ENCODE measurements around the gene PSMC6. TPM values are rescaled to one million over a fixed set of nuclear protein-coding genes. Genes with fewer than 3 reads are reported as not detected.

Gene PSMC6
- total RNA-seq: 10 to 100 TPM; 77.3 to 92.4 TPM

DNA sequence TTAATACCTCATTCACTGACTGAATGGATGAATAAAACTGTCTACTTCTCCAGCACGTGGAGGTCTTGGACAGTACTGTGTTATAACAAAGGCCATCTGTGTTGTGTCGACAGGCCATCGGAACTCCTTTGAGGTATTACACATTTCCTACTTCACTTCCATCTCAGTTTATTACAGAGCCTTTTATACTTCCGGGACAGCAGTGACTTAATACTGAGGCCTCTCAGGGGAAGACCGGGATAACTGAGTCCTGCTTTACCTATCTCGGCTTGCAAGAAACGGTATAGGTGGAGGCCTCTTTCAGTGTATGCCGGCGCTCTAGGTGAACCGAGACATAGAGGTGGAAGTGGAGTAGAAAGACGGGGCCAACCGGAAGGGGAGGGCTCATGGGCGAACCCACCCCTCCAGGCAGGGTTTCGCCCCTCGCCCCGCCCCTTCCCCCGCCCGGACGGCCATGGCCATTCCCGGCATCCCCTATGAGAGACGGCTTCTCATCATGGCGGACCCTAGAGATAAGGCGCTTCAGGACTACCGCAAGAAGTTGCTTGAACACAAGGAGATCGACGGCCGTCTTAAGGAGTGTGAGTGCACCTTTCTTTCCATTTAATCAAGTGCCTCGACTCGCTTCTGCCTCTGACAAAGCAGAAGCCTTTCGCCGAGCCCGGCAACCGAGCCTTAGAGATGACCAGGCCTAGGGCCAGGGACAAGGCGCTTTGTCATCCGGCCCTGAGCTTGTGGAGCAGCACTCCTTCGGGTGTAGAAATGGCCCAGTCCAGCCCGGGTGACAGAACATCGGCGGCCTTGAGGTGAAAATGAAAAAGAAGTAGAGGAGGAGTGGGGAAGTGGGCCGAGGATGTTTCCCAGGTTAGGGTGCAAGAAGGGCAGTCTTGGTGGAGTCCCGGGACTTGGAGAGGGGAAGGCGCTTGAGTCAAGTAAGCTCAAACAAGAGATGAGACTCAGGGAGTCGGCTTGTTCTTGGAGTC is at the start of gene PSMC6:
Gene PSMC6 (plus strand): TSS at position 477 of the 983 bp plus-strand sequence. CDS start 20 bp downstream, at position 497.
- Mint-ChIP-seq H3K4me1 (peaks cover 46% of the 10 kb centered on the region), H3K27me3 (no peaks in the 10 kb centered on the region), H3K4me3 (peak within 1 kb of the TSS; percentile 99), H3K36me3 (peaks cover 31% of the 10 kb centered on the region), H3K9me3 (ENCODE audit: low read depth) (no peaks in the 10 kb centered on the region), H3K27ac (peak within 1 kb of the TSS; percentile 89)
- DNase-seq (peak; percentile 97), ATAC-seq (peak; percentile 98)
- CTCF ChIA-PET: interaction anchor here (0.8 to 1.2 kb wide), 2 partner anchors 9 to 11 kb away, joined by 3 to 9 read pairs; partner anchors contain the start of gene ERO1A

DNA sequence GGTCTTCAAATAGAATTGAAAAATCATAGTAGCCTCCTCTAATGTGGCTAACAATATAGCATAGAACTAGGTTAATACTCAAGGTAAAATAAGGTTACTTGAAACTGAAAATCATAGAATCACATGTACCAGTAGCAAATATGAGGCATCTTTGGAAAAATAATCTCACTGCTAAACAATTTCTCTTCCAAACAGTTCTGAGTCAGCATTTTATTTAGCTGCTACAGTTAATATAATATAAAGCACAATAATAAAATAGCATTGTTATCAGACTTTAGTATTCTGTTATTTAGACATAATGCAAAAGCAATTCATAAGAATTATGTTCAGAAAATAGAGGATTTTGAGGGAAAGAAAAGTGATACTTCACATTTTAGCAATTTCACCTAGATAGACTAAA is 46.7 kb upstream of the PSMC6 start:
- DNase-seq: no peak
- no peaks in the 10 kb centered on the region for H3K27me3 Mint-ChIP-seq
- ATAC-seq: no peak
- no peaks in the 10 kb centered on the region for H3K9me3 Mint-ChIP-seq (ENCODE audit: low read depth)
- peaks cover 2% of the 10 kb centered on the region for H3K4me1 Mint-ChIP-seq
- peaks cover 49% of the 10 kb centered on the region for H3K36me3 Mint-ChIP-seq
- CTCF ChIA-PET: interaction anchor here (1.3 kb wide), 1 partner anchor 13 kb away, joined by 3 read pairs; no protein-coding TSS in a partner anchor
- no peak overlapping the region for H3K27ac Mint-ChIP-seq
- no peak overlapping the region for H3K4me3 Mint-ChIP-seq

DNA sequence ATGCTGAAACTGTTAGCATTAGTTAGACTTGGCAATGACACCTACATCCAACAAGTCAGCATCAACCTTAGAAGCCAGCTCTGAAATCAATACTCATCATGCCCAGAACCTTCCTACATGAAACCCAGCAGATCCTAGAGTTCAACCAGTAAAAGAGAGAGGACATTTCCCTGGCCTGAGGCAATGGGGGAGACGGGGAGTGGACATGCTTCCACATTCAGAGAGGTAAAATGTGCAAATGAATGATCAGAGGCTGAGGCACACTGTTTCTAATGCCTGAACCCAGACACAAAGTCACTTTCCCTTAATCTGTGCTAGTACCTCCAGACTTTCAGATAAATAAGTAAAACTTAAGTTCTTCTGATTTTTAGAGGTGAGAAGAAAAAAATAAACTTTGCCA is 46.2 kb upstream of the PSMC6 start:
- Mint-ChIP-seq H3K4me1 (peaks cover 2% of the 10 kb centered on the region), H3K27me3 (no peaks in the 10 kb centered on the region), H3K27ac (no peak overlapping the region), H3K9me3 (ENCODE audit: low read depth) (no peaks in the 10 kb centered on the region), H3K36me3 (peaks cover 53% of the 10 kb centered on the region), H3K4me3 (no peak overlapping the region)
- ATAC-seq (no peak), DNase-seq (no peak)
- CTCF ChIA-PET: interaction anchor here (1.3 kb wide), 1 partner anchor 12 kb away, joined by 3 read pairs; no protein-coding TSS in a partner anchor

DNA sequence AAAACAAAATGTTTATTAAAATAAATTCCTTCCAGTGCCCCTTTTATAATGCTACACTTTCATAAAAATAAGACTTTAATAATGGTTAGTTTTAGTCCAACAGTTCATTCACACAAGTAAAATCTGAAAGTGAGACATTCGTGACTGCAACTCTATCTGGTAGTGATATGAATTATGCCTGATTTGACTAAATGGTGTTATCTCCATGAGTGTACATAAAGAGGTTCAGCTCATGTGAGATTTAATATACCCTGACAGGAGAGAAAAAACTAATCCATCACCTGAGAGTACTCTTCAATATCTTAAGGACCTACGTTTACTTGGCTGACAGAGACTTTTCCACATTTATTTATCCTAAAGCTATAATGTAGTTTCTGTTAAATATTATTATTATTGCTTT is 45.7 kb upstream of the PSMC6 start:
- H3K4me1 Mint-ChIP-seq: peaks cover 2% of the 10 kb centered on the region
- no peak for DNase-seq
- no peaks in the 10 kb centered on the region for H3K9me3 Mint-ChIP-seq (ENCODE audit: low read depth)
- H3K4me3 Mint-ChIP-seq: no peak overlapping the region
- no peak for ATAC-seq
- H3K27me3 Mint-ChIP-seq: no peaks in the 10 kb centered on the region
- H3K27ac Mint-ChIP-seq: no peak overlapping the region
- peaks cover 53% of the 10 kb centered on the region for H3K36me3 Mint-ChIP-seq
- CTCF ChIA-PET: no interaction called here

DNA sequence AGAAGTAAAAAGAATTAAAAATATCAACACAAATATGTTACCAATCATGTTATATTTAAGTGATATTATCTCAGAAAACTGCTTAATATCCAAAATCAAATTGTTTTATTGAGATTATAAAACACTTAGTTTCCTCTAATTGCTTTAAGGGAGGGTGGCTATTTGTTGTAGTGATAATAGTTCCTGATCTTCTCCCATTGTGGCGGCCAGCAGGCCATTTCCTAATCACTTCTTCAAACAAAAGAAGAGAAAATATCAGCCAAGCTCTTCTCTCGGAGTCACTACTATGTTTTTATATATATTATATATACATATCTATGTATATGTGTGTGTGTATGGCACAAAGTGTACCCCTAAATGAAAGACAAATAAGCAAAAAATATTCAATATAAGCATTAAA is 43.1 kb upstream of the PSMC6 start:
- H3K9me3 Mint-ChIP-seq (ENCODE audit: low read depth): no peaks in the 10 kb centered on the region
- CTCF ChIA-PET: interaction anchor here (1.7 kb wide), 1 partner anchor 13 kb away, joined by 8 read pairs; no protein-coding TSS in a partner anchor
- H3K4me3 Mint-ChIP-seq: no peak overlapping the region
- ATAC-seq: no peak
- H3K27ac Mint-ChIP-seq: no peak overlapping the region
- no peak for DNase-seq
- no peaks in the 10 kb centered on the region for H3K27me3 Mint-ChIP-seq
- peaks cover 2% of the 10 kb centered on the region for H3K4me1 Mint-ChIP-seq
- H3K36me3 Mint-ChIP-seq: peaks cover 43% of the 10 kb centered on the region

DNA sequence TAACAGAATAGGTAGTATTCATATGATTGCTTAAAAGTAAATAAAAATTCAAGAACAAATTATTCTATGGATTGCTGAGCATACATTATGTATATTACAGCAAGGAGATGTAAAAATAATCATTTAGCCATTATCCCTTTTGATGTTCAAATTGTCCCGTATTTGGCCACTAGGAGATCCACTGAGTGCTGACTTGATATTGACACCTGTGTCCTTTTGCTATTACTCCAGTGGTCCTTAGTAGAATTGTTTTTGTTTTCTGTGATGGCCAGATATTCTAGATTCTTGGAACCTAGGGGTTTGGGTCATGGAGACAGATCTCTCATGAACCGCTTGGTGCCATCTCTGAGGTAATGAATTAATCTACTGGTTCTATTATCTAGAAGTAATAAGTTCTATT is 28.4 kb upstream of the PSMC6 start:
- no peak overlapping the region for H3K27ac Mint-ChIP-seq
- no peaks in the 10 kb centered on the region for H3K9me3 Mint-ChIP-seq (ENCODE audit: low read depth)
- DNase-seq: no peak
- H3K4me3 Mint-ChIP-seq: no peak overlapping the region
- H3K27me3 Mint-ChIP-seq: no peaks in the 10 kb centered on the region
- H3K4me1 Mint-ChIP-seq: peaks cover 3% of the 10 kb centered on the region
- ATAC-seq: peak; percentile 27
- CTCF ChIA-PET: interaction anchor here (0.7 to 1.1 kb wide), 2 partner anchors 11 to 42 kb away, joined by 3 read pairs; no protein-coding TSS in a partner anchor
- H3K36me3 Mint-ChIP-seq: peaks cover 44% of the 10 kb centered on the region

DNA sequence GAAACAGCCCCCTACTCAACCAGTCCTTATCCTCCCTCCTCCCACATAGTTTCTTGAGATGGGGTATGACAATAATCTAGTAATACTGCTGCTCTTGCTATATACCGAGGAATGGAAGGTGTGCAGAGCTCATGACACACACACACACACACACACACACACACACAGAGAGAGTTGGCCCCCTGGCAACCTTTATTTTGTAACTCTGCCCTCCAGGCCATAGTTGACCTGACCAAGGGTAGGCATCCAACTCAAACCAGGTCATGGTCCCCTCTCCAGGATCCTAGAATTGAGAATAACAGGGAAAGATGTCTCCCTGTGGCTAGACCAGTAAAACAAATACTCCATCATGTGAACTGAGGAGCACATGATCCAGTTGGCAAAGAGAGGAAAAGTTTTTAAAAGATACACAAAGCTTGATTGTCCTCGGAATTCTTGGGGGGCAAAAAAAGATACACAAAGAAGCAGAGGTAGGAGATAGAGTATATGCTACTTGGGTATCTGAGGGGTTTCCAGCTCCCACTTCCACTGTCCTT is 22.9 kb upstream of the PSMC6 start:
- no peak for ATAC-seq
- CTCF ChIA-PET: interaction anchor here (1.1 kb wide), 1 partner anchor 93 kb away, joined by 3 read pairs; no protein-coding TSS in a partner anchor
- Mint-ChIP-seq H3K9me3 (ENCODE audit: low read depth) (no peaks in the 10 kb centered on the region), H3K4me3 (no peak overlapping the region), H3K27me3 (no peaks in the 10 kb centered on the region), H3K27ac (no peak overlapping the region), H3K4me1 (peaks cover 44% of the 10 kb centered on the region), H3K36me3 (peaks cover 26% of the 10 kb centered on the region)
- no peak for DNase-seq

DNA sequence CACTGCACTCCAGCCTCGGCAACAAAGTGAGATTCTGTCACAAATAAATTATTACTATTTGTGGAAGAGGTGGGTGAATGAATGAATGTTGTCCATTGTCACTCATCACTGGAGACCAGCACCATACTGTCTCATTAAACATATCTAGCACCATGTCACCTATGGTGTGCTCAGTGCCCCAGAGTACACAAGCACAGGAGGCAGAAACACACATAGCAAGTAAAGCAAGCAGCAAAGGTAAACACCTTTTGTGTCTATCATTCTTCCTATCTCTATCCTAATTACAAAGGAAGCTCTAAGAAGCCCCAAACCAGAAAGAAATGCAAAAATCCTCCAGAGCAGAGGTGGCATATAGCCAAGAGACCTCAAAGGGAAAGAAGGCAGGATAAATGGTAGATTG is 20.8 kb upstream of the PSMC6 start:
- DNase-seq: no peak
- H3K9me3 Mint-ChIP-seq (ENCODE audit: low read depth): no peaks in the 10 kb centered on the region

DNA sequence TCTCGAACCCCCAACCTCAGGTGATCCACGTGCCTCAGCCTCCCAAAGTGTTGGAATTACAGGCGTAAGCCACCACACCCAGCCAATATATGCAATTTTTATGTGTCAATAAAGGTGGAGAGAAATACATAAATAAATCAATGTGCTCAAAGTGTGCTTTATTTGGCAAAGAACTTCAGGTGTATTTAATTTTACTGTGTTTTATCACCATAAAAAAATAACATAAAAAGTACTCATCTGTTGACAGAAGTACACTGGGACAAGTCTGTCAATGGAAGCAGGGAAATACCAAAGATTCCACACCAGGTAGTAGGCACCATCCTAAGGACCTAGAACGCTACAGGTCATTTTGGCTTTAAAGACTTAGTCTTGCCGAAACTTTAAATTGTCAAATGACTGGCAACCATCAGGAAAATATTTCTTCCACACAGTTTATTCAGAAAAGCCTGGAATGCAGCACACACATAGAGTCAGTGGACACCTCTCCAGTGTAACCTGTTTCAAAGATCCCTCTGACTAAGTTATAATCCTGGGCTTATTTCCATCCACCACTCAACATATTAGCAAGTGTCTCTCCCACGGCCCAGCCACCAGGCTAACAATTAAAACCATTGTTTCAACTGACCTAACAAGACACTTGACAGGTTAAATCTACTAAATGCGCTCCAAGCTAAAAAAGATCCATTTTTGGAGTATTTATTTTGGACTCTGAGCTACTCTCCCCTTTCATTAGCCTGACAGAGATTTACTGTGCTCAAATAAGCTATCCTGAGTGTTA is 15.8 kb upstream of the PSMC6 start:
- H3K27ac Mint-ChIP-seq: no peak overlapping the region
- no peak for DNase-seq
- no peaks in the 10 kb centered on the region for H3K9me3 Mint-ChIP-seq (ENCODE audit: low read depth)
- H3K27me3 Mint-ChIP-seq: no peaks in the 10 kb centered on the region
- H3K4me1 Mint-ChIP-seq: peaks cover 73% of the 10 kb centered on the region
- CTCF ChIA-PET: no interaction called here
- no peak for ATAC-seq
- peaks cover 56% of the 10 kb centered on the region for H3K36me3 Mint-ChIP-seq
- H3K4me3 Mint-ChIP-seq: peak overlapping the region; percentile 25

More for the DNA sequence above, 20.8 kb upstream of the PSMC6 start:
- H3K36me3 Mint-ChIP-seq: peaks cover 33% of the 10 kb centered on the region
- H3K4me1 Mint-ChIP-seq: peaks cover 58% of the 10 kb centered on the region
- H3K27ac Mint-ChIP-seq: no peak overlapping the region
- no peak overlapping the region for H3K4me3 Mint-ChIP-seq
- CTCF ChIA-PET: no interaction called here
- H3K27me3 Mint-ChIP-seq: no peaks in the 10 kb centered on the region
- ATAC-seq: no peak

DNA sequence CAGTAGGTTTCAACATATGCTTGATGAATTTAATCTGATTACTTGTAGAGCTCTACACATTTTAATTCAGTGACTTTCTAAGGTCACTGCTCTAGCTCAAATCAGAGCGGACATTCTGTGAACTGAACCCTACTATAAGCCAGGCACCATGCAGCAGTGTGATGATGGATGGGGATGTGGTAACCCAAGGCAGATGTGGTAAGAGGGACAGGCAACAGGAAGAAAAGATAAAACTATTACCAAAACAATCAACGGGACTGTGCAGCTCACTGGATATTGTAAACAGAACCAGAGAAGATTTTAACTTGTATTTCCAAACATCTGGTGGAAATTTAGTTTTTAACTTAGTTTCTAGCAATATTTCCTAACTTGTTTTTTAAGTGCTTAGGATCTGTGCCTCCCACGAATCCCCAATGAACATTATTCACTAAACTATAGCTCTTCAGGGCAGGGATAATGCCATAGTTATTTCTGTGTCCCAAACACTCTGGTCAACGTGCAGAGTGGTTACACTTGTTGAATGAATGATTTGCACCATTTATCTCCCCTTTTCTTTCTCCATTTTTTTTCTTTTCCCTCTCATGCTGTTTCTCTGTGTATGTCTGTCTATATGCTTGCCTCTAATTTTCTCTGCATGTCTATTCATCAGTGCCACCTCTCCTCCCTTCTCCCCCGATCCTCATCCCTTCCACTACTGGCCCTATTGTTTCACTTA is 14.6 kb upstream of the PSMC6 start:
- Mint-ChIP-seq H3K27ac (peak overlapping the region; percentile 73), H3K4me1 (peaks cover 66% of the 10 kb centered on the region), H3K27me3 (no peaks in the 10 kb centered on the region), H3K36me3 (peaks cover 52% of the 10 kb centered on the region), H3K9me3 (ENCODE audit: low read depth) (no peaks in the 10 kb centered on the region), H3K4me3 (peak overlapping the region; percentile 69)
- CTCF ChIA-PET: interaction anchor here (1.3 kb wide), 1 partner anchor 141 kb away, joined by 3 read pairs; the partner anchor contains the start of gene TXNDC16
- ATAC-seq (peak; percentile 25), DNase-seq (peak; percentile 78)

DNA sequence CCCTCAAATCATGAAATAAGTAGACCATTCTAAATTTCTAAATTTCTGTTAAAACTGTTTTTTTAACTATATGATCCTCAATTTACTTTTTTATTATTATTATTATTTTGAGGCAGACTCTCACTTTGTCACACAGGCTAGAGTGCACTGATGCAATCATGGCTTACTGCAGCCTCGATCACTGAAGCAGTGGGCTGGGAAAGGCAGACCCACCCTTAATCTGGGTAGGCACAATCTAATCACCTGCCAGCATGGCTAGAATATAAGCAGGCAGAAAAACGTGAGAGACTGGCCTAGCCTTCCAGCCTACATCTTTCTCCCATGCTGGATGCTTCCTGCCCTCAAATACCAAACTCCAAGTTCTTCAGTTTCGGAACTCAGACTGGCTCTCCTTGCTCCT is 14.0 kb upstream of the PSMC6 start:
- H3K27ac Mint-ChIP-seq: peak overlapping the region; percentile 73
- ATAC-seq (no peak), DNase-seq (no peak)
- H3K4me3 Mint-ChIP-seq: peak overlapping the region; percentile 89
- H3K9me3 Mint-ChIP-seq (ENCODE audit: low read depth): no peaks in the 10 kb centered on the region
- H3K27me3 Mint-ChIP-seq: no peaks in the 10 kb centered on the region
- peaks cover 60% of the 10 kb centered on the region for H3K4me1 Mint-ChIP-seq
- peaks cover 49% of the 10 kb centered on the region for H3K36me3 Mint-ChIP-seq
- CTCF ChIA-PET: interaction anchor here (1.3 kb wide), 1 partner anchor 141 kb away, joined by 3 read pairs; the partner anchor contains the start of gene TXNDC16

DNA sequence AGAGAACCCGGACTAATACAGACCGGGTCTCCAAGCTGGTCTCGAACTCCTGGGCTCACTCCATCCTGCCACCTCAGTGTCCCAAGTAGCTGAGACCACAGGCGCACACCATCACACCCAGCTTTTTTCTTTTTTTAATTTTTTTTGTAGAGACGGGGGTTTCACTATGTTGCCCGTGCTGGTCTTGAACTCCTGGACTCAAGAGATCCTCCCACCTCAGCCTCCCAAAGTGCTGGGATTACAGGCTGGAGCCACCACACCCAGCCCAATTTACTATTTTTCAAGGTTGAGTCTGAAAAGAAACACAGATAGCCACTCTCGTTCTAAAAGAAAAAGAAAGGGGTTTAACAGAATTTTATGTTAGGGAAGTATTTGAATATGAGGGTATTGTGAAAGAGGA is 13.5 kb upstream of the PSMC6 start:
- H3K9me3 Mint-ChIP-seq (ENCODE audit: low read depth): no peaks in the 10 kb centered on the region
- no peaks in the 10 kb centered on the region for H3K27me3 Mint-ChIP-seq
- no peak for ATAC-seq
- CTCF ChIA-PET: no interaction called here
- no peak for DNase-seq
- peaks cover 57% of the 10 kb centered on the region for H3K4me1 Mint-ChIP-seq
- H3K4me3 Mint-ChIP-seq: peak overlapping the region; percentile 89
- peak overlapping the region; percentile 25 for H3K27ac Mint-ChIP-seq
- peaks cover 46% of the 10 kb centered on the region for H3K36me3 Mint-ChIP-seq
